Stimulated activated memory B cell treated with anti-CD40 and anti-IgM and Interleukin-4, amounts not matched to agents 10 μg/mL and 1 μg/mL and 100 μg/mL, for 72 hours (primary cell): ENCODE results near the gene DCUN1D5.
"Not testable (repeated sequence)": the region's sequence is repeated elsewhere in the genome, so short reads cannot be mapped to it uniquely, and the experiment has no call there.

Experiments used
- ATAC-seq: fragments of 150-1000 bp; cut with Tn5 transposase; 2 replicates; pipeline ENCODE4 v1.10.0; 2021
- H3K27ac Mint-ChIP-seq: one replicate; pipeline ENCODE4 v1.8.0; 2022; ENCODE audit warnings: mild to moderate bottlenecking, mixed read lengths
- H3K27me3 Mint-ChIP-seq: one replicate; pipeline ENCODE4 v1.8.0; 2022; ENCODE audit warnings: mixed read lengths
- H3K36me3 Mint-ChIP-seq: one replicate; pipeline ENCODE4 v1.8.0; 2022; ENCODE audit warnings: mixed read lengths
- H3K4me1 Mint-ChIP-seq: one replicate; pipeline ENCODE4 v1.8.0; 2022; ENCODE audit warnings: mixed read lengths
- H3K4me3 Mint-ChIP-seq: one replicate; pipeline ENCODE4 v1.8.0; 2022; ENCODE audit warnings: mild to moderate bottlenecking, moderate library complexity, mixed read lengths
- H3K9me3 Mint-ChIP-seq: one replicate; pipeline ENCODE4 v1.8.0; 2022; ENCODE audit warnings: mixed read lengths

Gene DCUN1D5

DNA sequence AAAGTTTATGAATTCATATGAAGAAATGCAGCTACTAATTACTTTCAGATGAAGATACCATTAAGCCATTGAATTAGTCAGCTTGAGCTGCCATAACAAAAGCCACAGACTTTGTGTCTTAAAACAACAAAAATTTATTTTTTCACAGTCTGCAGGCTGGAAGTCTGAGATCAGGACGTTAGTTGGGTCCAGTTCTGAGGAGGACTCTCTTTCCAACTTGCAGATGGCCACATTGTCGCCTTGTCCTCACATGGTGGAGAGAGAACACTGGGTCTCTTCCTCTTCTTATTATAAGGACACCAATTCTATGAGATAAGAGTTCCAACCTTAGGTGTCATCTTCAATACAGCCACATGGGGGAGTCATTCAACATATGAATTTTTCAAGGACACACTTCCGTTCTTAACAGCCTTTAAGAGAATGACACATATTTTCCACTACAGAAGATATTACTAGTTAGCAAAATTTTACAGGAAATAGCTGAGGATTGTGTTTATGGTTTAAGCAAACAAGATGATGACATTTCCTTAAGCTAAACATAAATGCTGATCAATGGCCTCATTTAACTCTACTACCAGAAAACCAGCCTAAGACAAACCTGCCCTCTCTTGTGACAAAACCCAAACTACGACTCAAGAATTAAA, 56.0 kb downstream of the DCUN1D5 start:
- H3K27ac Mint-ChIP-seq: no peak overlapping the region
- H3K4me3 Mint-ChIP-seq: no peak overlapping the region
- no peaks in the 10 kb centered on the region for H3K27me3 Mint-ChIP-seq
- no peaks in the 10 kb centered on the region for H3K36me3 Mint-ChIP-seq
- no peaks in the 10 kb centered on the region for H3K9me3 Mint-ChIP-seq
- peak; percentile 75 for ATAC-seq
- H3K4me1 Mint-ChIP-seq: peaks cover 13% of the 10 kb centered on the region

DNA sequence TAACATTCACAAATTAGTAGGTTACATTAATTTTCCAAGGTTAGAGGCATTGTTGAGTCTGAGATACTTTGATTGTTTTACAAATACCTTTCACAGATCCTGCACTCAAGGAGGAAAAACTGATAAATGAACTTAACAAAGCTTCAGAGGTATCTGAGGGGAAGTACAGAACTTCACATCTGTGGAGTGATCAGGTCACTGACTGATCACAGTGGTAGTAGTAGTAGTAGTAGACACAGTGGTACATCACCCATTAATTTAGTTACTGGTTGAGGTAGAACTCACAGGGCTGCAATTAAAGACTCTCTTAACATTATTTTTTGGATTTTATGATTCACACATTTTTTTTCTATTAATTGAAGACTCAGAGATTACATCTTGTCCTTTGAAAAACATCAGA, 56.7 kb downstream of the DCUN1D5 start:
- no peak for ATAC-seq
- no peak overlapping the region for H3K27ac Mint-ChIP-seq
- H3K9me3 Mint-ChIP-seq: no peaks in the 10 kb centered on the region
- H3K4me3 Mint-ChIP-seq: no peak overlapping the region
- H3K4me1 Mint-ChIP-seq: peaks cover 13% of the 10 kb centered on the region
- H3K36me3 Mint-ChIP-seq: no peaks in the 10 kb centered on the region
- no peaks in the 10 kb centered on the region for H3K27me3 Mint-ChIP-seq

DNA sequence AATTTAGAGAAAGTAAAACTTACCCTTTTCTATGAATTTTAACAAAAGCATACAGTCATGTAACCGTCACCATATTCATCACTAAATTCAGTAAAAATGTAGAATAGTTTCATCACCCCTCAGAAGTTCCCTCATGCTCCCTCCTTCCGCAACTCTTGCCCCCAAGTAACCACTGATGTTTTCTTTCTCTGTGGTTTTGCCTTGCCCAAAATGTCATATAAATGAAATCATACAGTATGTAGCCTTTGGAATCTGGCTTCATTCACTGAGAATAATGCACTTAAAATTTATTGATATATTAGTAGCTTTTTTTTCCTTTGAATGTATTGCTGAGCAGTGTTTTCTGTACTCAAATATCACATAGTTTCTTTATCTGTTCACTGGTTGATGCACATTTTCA, 60.1 kb downstream of the DCUN1D5 start:
- H3K27ac Mint-ChIP-seq: no peak overlapping the region
- peaks cover 12% of the 10 kb centered on the region for H3K27me3 Mint-ChIP-seq
- no peaks in the 10 kb centered on the region for H3K36me3 Mint-ChIP-seq
- peaks cover 16% of the 10 kb centered on the region for H3K4me1 Mint-ChIP-seq
- peaks cover 3% of the 10 kb centered on the region for H3K9me3 Mint-ChIP-seq
- no peak for ATAC-seq
- H3K4me3 Mint-ChIP-seq: no peak overlapping the region

DNA sequence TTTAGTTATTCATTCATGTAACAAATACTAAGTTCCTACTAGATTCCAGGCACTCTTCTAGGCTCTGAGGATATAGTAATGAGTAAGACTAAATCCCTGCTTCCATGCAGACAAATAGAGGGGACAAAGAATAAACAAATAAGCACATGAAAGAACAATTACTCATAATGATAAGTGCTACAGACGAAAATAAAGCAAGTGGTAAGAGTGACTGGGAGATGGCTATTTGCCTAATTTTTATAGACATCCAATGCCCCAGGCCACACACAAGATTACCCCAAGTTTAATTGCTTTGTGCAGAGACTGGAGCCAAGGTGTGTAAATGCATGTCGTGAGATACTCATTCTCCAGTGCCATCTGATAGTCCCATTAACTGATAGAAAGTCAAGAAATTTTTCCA, 62.6 kb downstream of the DCUN1D5 start:
- H3K36me3 Mint-ChIP-seq: no peaks in the 10 kb centered on the region
- H3K9me3 Mint-ChIP-seq: peaks cover 3% of the 10 kb centered on the region
- H3K27ac Mint-ChIP-seq: no peak overlapping the region
- no peak for ATAC-seq
- H3K4me1 Mint-ChIP-seq: peaks cover 5% of the 10 kb centered on the region
- H3K4me3 Mint-ChIP-seq: no peak overlapping the region
- peaks cover 12% of the 10 kb centered on the region for H3K27me3 Mint-ChIP-seq

DNA sequence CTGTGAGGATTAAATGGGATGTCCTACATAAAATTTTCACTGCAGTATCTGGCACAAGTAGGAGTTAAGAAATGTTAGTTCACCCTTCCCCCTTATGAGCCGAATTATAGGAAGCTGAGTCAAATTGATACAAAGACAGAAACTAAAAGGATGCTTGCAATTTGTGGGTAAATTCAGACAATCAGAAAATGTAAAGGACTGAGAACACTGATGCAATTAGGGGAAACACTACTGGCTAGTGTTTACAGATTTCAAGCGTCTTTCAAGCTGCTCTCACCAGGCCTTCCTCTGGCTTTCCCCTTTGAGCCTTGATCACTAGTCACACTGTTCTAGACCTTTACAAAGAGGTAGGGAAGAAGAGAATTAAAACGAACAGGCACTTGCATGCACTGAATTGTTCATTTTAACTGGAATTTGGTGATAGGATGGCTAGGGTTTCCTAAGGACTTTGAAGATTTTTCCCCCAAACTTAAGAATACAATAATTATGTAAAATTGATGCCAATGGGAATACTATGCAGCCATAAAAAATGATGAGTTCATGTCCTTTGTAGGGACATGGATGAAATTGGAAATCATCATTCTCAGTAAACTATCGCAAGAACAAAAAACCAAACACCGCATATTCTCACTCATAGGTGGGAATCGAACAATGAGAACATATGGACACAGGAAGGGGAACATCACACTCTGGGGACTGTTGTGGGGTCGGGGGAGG, 63.5 kb downstream of the DCUN1D5 start:
- not testable (repeated sequence) for H3K4me1 Mint-ChIP-seq, H3K4me3 Mint-ChIP-seq, H3K36me3 Mint-ChIP-seq, H3K9me3 Mint-ChIP-seq, H3K27ac Mint-ChIP-seq
- H3K27me3 Mint-ChIP-seq: peaks cover 12% of the 10 kb centered on the region
- peak; percentile 74 for ATAC-seq

DNA sequence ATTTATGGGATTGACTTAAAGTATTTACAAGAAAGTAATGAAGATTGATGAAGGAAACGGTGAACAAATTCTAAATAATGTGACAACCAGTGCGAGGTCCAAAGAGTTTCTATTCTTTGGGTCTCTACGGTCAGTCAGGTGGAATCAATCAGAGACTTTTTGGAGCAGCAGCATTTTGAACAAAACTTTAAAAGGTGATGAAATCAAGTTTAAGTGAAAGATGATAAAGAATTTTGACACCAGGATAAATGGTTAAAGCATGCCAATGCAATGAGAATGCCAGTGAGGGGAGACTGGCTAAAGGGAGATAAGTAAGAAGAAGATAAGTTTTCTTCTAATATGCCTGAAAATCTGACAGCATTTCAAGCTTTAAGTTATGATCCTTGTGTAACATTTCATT, 67.9 kb downstream of the DCUN1D5 start:
- ATAC-seq: no peak
- no peak overlapping the region for H3K27ac Mint-ChIP-seq
- H3K4me3 Mint-ChIP-seq: no peak overlapping the region
- H3K9me3 Mint-ChIP-seq: peaks cover under 1% of the 10 kb centered on the region
- H3K4me1 Mint-ChIP-seq: peaks cover 5% of the 10 kb centered on the region
- H3K36me3 Mint-ChIP-seq: no peaks in the 10 kb centered on the region
- H3K27me3 Mint-ChIP-seq: peaks cover 13% of the 10 kb centered on the region

DNA sequence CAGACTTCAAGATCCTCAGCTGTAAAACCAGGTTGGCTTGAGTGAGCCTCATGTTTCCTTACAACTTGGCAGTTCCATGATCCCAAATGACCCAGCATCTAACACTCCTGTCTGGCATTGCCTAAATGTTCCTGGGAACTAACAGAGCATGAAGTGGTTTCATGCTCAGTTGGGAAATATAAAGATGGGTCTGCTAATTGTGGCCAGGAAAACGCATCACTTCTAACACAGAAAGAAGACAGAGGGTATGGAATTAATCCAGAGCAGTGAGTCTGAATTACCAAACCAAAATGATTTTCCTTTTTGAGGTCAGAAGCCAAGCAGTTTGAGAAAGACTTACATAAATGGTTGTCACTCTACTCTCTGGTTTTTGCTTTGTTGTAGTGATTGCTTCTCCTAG, 75.9 kb downstream of the DCUN1D5 start:
- no peak for ATAC-seq
- no peaks in the 10 kb centered on the region for H3K4me1 Mint-ChIP-seq
- peaks cover 11% of the 10 kb centered on the region for H3K27me3 Mint-ChIP-seq
- no peak overlapping the region for H3K27ac Mint-ChIP-seq
- H3K4me3 Mint-ChIP-seq: no peak overlapping the region
- no peaks in the 10 kb centered on the region for H3K36me3 Mint-ChIP-seq
- H3K9me3 Mint-ChIP-seq: peaks cover 4% of the 10 kb centered on the region

DNA sequence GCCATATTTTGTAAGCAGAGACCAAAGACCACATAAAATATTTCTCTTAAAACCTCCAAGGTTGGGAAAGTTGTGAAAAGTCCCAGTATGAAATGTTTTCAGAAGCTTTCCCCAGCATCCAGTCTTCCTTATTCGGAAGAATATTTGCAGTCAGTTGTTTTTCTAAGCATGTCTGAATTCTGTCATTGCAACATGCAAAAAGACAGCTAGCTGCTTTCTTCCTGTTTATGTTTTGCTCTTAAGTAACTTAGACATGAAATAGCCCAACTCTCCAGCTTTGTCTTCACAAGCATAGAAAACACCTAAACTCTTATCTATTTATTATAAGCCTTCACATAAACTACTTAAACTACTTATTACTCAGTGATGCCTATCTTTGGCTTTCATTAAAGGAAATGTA, 78.5 kb downstream of the DCUN1D5 start:
- H3K4me3 Mint-ChIP-seq: no peak overlapping the region
- H3K9me3 Mint-ChIP-seq: peaks cover 15% of the 10 kb centered on the region
- no peak overlapping the region for H3K27ac Mint-ChIP-seq
- no peaks in the 10 kb centered on the region for H3K4me1 Mint-ChIP-seq
- H3K27me3 Mint-ChIP-seq: peaks cover 9% of the 10 kb centered on the region
- H3K36me3 Mint-ChIP-seq: no peaks in the 10 kb centered on the region
- no peak for ATAC-seq
